Ovary (tissue), 3 donors: ENCODE data around the gene DCLRE1C.
"Not testable (repeated sequence)": the region's sequence is repeated elsewhere in the genome, so short reads cannot be mapped to it uniquely, and the experiment has no call there.

Experiments
- POLR2A ChIP-seq: fragments of 450-650 bp; IDR thresholded peaks from one replicate; pipeline ENCODE4 v1.6.1; 2017; ENCODE audit warnings: antibody characterized with exemption, mild to moderate bottlenecking, moderate library complexity
- TF ChIP-seq, protein P1 (sequence below), 3 donors: fragments of 450-650 bp in 2 of 3; fragments of 200-600 bp in 1 of 3; IDR thresholded peaks; one replicate each; pipeline versions ENCODE4 v1.5.1 to v1.8.0; 2016 to 2022; ENCODE audit warnings: antibody characterized with exemption in 3 of 3, mild to moderate bottlenecking in 1 of 3
- donor health status: DM: no; HTN: no; CAD: no.

DNA sequence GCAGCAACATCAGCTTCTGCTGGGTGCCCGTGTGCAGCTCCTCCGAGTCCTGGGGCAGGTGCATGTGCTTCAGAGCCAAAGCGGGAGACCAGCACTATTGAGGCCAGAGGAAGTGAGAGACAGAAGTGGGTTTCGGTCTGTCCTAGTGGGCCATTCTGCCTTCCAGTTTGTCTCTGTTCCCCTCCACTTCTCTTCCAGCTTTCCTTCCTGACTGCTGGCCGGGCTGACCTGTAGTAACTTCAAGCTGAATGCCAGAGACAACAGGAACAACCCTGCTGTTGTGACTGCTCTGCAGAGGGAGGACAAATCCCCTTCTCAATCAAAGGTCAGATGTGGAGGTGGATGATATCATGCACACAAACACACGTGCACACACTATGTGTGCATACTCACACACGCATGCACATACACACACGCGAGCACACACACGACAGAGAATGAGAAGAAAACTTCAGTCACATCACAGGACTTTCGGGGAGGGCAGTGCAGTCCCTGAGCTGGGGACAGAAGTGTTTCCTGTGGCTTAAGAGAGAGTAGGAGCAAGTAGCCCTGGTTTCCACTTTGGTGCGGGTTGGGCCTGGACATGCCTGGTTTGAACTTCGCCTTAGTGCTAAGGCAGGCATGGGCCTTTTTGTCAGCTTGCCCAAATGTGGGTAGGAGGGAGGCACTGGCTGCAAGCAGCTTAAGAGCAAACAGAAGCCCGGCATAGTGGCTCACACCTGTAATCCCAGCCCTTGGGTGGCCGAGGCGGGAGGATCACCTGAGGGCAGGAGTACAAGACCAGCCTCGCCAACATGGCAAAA lies 11.5 kb downstream of the DCLRE1C start:
- TF ChIP-seq, protein P1, sequence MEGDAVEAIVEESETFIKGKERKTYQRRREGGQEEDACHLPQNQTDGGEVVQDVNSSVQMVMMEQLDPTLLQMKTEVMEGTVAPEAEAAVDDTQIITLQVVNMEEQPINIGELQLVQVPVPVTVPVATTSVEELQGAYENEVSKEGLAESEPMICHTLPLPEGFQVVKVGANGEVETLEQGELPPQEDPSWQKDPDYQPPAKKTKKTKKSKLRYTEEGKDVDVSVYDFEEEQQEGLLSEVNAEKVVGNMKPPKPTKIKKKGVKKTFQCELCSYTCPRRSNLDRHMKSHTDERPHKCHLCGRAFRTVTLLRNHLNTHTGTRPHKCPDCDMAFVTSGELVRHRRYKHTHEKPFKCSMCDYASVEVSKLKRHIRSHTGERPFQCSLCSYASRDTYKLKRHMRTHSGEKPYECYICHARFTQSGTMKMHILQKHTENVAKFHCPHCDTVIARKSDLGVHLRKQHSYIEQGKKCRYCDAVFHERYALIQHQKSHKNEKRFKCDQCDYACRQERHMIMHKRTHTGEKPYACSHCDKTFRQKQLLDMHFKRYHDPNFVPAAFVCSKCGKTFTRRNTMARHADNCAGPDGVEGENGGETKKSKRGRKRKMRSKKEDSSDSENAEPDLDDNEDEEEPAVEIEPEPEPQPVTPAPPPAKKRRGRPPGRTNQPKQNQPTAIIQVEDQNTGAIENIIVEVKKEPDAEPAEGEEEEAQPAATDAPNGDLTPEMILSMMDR (IDR thresholded peaks at IDR 0.05), result not testable (repeated sequence)
- TF ChIP-seq POLR2A, result not testable (repeated sequence)
